Measurements from ENCODE around the gene KLHL7.
A peak's percentile ranks its signal among the peaks of the same experiment; 100 is the strongest.

Gene KLHL7

GRCh38 chr7:23105644-23106056 is at the start of gene KLHL7:
TSS of gene KLHL7 (plus strand) at chr7:23105785. CDS start at chr7:23106027, 242 bp downstream.
- peak; percentile 96 for DNase-seq (ENCODE audit: low read depth)

- no peak for DNase-seq (ENCODE audit: low read depth)
Observed at GRCh38 chr7:23058408-23059096, 47.0 kb upstream of the KLHL7 start.

DNA sequence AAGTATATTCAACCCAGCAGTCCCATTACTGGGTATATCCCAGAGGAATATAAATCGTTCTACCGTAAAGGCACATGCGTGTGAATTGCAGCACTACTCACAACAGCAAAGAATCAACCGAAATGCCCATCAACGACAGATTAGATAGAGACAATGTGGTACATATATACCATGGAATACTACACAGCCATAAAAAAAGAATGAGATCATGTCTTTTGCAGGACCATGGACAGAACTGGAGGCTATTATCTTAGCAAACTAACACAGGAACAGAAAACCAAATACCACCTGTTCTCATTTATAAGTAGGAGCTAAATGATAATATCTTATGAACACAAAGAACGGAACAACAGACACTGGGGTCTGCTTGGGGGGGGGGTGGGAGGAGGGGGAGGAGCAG is 44.3 kb upstream of the KLHL7 start:
- no peak for DNase-seq (ENCODE audit: low read depth)

DNA sequence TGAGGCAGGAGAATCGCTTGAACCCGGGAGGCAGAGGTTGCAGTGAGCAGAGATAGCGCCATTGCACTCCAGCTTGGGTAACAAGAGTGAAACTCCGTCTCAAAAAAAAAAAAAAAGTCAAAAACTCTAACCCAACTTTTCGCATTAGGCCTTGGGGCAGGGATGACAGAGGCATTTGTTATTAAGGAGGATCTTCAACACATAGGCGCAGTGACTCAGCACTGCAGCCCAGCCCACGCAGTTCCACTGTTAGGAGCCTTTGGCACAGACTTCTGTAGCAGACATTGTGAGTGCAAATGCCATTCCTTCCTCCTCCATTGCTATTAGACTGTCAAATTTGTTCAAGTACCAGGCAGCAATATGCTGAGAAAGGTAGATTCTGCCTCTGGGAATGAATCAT is 43.1 kb upstream of the KLHL7 start:
- no peak for DNase-seq (ENCODE audit: low read depth)

- no peak for DNase-seq (ENCODE audit: low read depth)
Observed at GRCh38 chr7:23065974-23066373, 39.6 kb upstream of the KLHL7 start.

DNA sequence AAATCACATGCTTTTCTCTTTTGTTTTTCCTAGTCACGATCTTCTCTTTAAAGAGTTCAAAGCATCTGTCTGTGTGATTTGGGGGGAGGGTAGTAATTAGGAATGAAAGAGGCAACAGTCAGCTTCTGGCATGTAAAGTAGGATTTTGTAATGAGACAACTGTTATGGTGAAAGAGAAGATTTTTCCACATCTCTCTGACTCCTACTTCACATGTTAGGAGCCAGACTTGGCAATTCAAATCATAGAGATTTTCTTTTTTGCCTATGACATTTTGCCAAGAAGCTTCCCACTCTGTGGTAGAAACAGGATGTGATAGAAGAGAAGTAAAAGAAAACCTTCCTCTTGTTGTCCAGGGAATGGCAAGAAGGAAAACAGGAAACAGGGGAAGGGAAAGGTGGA is 38.3 kb upstream of the KLHL7 start:
- DNase-seq (ENCODE audit: low read depth) = no peak

DNA sequence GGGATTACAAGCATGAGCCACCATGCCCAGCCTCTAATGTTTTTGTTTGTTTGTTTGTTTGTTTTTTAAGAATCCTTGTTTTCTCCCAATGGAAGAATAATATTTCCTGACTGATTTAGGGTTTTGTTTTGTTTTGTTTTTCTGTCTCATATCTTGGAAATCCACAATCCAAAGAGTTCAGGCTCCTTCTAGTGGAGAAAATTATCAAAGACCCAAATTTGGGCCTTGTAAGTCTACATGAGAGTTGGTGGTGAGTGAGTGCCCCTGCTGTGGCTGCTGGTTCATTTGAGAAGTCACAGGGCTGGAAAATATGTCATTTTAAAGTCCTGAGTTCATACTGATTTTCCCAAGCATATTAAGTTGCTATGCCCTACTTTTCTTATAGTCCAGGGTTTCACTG is 33.5 kb upstream of the KLHL7 start:
- no peak for DNase-seq (ENCODE audit: low read depth)

GRCh38 chr7:23072922-23073321 is 32.7 kb upstream of the KLHL7 start:
- DNase-seq (ENCODE audit: low read depth) = no peak

DNA sequence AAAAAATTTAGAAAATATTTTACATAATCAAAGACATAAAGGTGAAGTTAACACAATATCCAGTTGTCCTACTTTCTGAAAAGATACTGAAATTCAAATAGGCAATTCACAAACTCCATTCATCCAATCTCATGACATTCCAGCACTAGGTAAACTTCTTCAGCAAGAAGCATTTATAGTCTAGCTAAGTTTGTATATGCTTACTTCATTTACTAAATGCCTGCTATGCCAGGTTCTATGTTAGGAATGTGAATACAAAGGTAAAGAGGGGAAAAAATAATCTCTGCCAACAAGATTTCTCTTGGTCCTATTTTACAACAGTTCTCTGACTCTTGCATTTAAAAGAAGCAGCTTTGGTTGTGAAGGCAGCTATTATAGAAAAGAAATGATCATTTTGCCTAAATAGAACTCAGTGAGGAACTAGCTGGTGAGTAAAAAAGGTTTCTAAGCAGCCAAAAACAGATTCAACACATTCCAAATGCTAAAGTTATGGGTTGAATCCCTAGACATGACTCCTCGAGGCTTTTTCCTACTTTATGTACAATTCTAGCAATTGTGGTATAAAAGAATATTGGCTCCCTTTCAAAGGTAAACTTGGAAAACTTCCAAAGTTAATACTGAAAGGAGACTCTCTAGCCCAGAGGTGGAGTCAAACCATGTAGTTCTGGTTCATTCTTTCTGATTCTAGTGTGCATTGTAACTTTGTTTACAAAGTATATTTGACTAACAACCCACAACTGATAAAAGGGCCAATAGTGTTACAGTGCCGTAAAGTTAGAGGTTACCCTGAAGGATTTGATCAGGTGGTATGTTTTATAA is 30.9 kb upstream of the KLHL7 start:
- DNase-seq (ENCODE audit: low read depth) = no peak

GRCh38 chr7:23075571-23075970 is 30.0 kb upstream of the KLHL7 start:
- DNase-seq (ENCODE audit: low read depth) = no peak

DNA sequence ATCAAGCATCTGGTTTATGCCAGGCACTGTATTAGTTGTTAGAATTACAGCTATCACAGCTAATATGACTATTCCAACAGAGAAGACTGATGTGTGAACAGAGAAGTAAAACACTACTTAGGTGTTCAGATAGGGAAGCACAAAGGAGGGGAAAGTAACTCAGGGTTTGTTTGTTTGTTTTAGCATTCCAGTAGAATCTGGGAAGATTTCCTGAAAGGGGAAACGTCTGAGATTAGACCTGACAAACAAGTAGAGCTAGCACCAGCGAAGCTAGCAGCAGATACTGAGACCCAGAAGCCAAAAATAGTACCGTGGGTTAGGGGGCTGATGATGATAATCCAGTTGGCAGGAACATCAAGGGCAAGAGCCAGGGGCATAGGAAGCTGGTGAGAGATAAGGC is 28.8 kb upstream of the KLHL7 start:
- no peak for DNase-seq (ENCODE audit: low read depth)

GRCh38 chr7:23093111-23093510 is 12.5 kb upstream of the KLHL7 start:
- no peak for DNase-seq (ENCODE audit: low read depth)

DNA sequence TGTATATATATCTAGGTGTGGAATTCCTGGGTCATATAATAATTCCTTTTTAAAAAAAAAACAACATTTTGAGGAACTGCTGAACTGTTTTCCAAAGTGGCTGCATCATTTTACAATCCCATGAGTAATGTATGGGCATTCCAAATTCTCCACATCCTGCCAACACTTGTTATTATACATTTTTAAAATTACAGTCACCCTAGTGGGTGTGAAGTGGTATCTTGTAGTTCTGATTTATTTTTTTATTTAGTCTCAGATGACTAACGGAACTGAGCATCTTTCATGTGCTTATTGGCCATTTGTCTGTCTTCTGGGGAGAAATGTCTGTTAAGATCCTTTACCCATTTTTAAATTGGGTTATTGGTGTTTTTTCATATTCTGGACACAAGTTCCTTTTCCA is 12.0 kb upstream of the KLHL7 start:
- DNase-seq (ENCODE audit: low read depth) = no peak

- no peak for DNase-seq (ENCODE audit: low read depth)
Observed at GRCh38 chr7:23096518-23097290, 8.9 kb upstream of the KLHL7 start.

GRCh38 chr7:23098029-23098428 is 7.6 kb upstream of the KLHL7 start:
- DNase-seq (ENCODE audit: low read depth) = no peak

GRCh38 chr7:23098460-23098859 is 7.1 kb upstream of the KLHL7 start:
- no peak for DNase-seq (ENCODE audit: low read depth)

GRCh38 chr7:23100697-23101096 is 4.9 kb upstream of the KLHL7 start:
- no peak for DNase-seq (ENCODE audit: low read depth)

DNA sequence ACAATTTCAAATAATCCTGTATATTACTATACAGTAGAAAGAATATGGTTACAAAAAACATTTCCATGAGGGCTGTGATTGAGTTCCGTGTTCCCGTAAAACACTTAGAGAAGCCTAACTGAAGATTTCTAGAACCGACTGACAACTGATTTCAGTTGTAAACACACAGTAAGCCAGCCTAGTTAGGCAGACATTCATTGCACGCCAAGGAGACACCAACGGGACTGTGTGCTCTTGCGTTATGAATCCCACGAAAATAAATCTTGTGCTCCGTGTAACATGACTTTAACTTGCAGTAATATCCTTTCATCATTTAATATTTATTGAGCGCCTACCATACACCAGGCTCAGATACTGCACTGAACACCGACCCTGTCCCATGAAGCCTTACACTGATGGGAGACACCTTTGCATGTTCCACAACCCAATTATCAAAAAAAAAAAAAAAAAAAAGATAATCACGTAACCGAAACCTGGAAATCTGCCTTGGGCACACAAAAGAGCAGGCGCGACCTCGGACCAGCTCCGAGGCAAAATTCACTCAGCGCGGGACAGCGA is 420 bp upstream of the KLHL7 start:
- no peak for DNase-seq (ENCODE audit: low read depth)

- peak; percentile 29 for DNase-seq (ENCODE audit: low read depth)
Observed at GRCh38 chr7:23106057-23106822, 655 bp downstream of the KLHL7 start.

DNA sequence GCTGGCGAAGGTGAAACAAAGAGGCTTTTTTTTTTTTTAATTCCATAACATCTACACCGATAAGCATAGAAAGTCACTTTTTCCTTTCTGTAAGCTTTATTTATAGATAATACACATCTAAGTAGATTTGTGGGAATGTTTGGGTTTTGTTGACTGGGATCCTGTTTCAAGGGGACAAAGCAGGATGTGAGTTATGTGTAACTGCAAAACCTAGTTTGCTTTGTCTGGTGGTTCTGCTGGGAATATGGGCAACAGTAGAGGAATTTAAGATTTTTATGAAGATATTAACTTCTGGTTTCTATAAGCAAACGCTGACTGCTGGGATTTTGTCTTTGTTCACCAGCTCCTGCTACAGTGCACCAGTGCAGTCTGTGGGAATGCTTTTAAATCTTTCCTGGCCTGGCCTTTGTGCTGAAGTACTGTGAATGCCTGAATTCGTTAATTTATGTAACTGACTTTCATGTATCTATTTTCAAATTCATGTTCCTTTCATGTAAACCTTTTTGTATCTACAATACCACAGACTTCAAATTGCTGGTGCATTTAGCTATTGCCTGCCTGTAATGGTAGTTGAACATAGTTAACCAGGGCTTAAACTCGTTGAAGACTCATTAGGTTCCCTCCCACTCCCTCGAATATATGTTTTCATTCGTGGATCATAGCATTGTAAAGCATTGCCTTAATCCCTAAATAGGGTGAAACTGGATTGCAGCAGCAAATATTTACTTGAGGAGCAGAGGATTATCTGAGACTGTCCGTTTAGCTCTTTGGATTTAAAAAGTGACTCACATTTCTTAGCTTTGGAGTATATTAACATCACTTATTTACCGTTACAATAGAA is 1.5 kb downstream of the KLHL7 start:
- no peak for DNase-seq (ENCODE audit: low read depth)

- DNase-seq (ENCODE audit: low read depth) = no peak
Observed at GRCh38 chr7:23107781-23108180, 2.2 kb downstream of the KLHL7 start.
